ENCODE results near the gene MLF1. TPM values are rescaled to one million over a fixed set of nuclear protein-coding genes. Genes with fewer than 3 reads are reported as not detected.

MLF1 gene
- total RNA-seq, 1 experiment from 2014 or later, result 20.4 TPM

DNA sequence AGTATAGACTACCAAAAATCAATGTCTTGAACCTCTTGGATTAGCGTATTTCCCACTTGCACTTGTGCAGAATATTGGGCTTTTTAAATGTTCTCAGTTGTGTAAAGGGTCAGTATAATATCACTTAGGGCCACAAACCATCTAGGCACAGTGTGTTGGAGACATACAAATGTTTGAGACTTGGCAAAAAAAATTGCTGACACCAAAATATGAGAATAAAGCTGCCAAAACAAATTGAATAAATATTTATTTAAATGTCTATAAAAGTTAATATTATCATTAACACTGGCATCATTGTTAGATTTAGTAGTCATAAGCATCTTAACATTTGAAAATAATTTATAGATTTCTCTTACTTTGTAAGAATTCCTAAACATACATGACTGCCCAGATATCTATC lies 30.9 kb upstream of the MLF1 start:
- no peak for TF ChIP-seq CTCF (conservative IDR thresholded peaks at IDR 0.05)
- H3K23ac ChIP-seq (ENCODE audit: insufficient read length, low read depth, low read length), result no peak overlapping the region
- no CpG with 5 or more reads among the region's 1 CpG for WGBS (ENCODE audit: extremely low coverage, insufficient read length, low lambda C conversion rate)
- no peak overlapping the region for H4K91ac ChIP-seq (ENCODE audit: insufficient read length, low read depth, low read length)
- no peak overlapping the region for H2BK120ac ChIP-seq (ENCODE audit: low read depth, low read length, poor library complexity, severe bottlenecking)
- no peaks in the 10 kb centered on the region for H3K27me3 Mint-ChIP-seq (ENCODE audit: low read depth)
- H2AK5ac ChIP-seq (ENCODE audit: insufficient read length, low read length), result no peak overlapping the region
- no peak overlapping the region for H3K27ac ChIP-seq (ENCODE audit: insufficient read length, low read depth, low read length)
- H3T11ph ChIP-seq (ENCODE audit: low read length), result no peak overlapping the region
- no peaks in the 10 kb centered on the region for H3K79me1 ChIP-seq (ENCODE audit: insufficient read depth, low read depth, low read length, poor library complexity, severe bottlenecking)
- H3K4me2 ChIP-seq (ENCODE audit: insufficient read depth, insufficient read length, low read length), result no peak overlapping the region
- no peak overlapping the region for H3K4me3 Mint-ChIP-seq
- no peaks in the 10 kb centered on the region for H3K27me3 ChIP-seq (ENCODE audit: insufficient read depth, low read length)
- H3K4ac ChIP-seq (ENCODE audit: low read depth, low read length), result no peak overlapping the region
- H3K9me3 ChIP-seq (ENCODE audit: control insufficient read depth, low read depth, low read length), result no peaks in the 10 kb centered on the region
- no peak overlapping the region for H3K9ac ChIP-seq (ENCODE audit: extremely low read depth, insufficient read length, low read length)
- H3K9me3 Mint-ChIP-seq, result no peaks in the 10 kb centered on the region
- no peaks in the 10 kb centered on the region for H3K36me3 Mint-ChIP-seq (ENCODE audit: insufficient read depth in 1 of 3, low read depth in 3 of 3)
- no peak overlapping the region for H3K27ac Mint-ChIP-seq
- no peak overlapping the region for H4K5ac ChIP-seq (ENCODE audit: insufficient read length, low read depth, low read length)
- no peak overlapping the region for H2BK15ac ChIP-seq (ENCODE audit: low read depth, low read length)
- H3K56ac ChIP-seq (ENCODE audit: insufficient read length, low read depth, low read length), result no peak overlapping the region
- no peak overlapping the region for H3K18ac ChIP-seq (ENCODE audit: insufficient read length, low read depth, low read length)
- no peaks in the 10 kb centered on the region for H3K4me1 Mint-ChIP-seq
- H3K4me1 ChIP-seq (ENCODE audit: insufficient read depth, low read length), result no peaks in the 10 kb centered on the region
- no peak overlapping the region for H2AFZ ChIP-seq (ENCODE audit: low read length)
- H4K20me1 ChIP-seq (ENCODE audit: control insufficient read depth, insufficient read depth, insufficient read length), result no peaks in the 10 kb centered on the region
- H2BK5ac ChIP-seq (ENCODE audit: insufficient read length, low read length), result no peak overlapping the region
- no peak overlapping the region for H2BK20ac ChIP-seq (ENCODE audit: low read depth, low read length, poor library complexity, severe bottlenecking)
- no peaks in the 10 kb centered on the region for H3K23me2 ChIP-seq (ENCODE audit: insufficient read length, low read depth, low read length, poor library complexity, severe bottlenecking)
- H3K14ac ChIP-seq (ENCODE audit: insufficient read depth, low read length), result no peak overlapping the region
- H3K79me2 ChIP-seq (ENCODE audit: insufficient read depth, low read length), result no peaks in the 10 kb centered on the region
- H4K8ac ChIP-seq (replicated peaks; ENCODE audit: insufficient read length, low read depth, low read length), result no peak overlapping the region
- H2BK12ac ChIP-seq (ENCODE audit: insufficient read length, low read depth, low read length), result no peak overlapping the region
- no peak for DNase-seq
